Stimulated activated CD8-positive, alpha-beta memory T cell treated with anti-CD3 and anti-CD28 coated beads, Interleukin-12 subunit alpha, Interleukin-12 subunit beta, amount 100 ng/mL, for 1 hour (primary cell): ENCODE measurements around the gene HDAC5.
A peak's percentile ranks its signal among the peaks of the same experiment; 100 is the strongest.
"Not testable (repeated sequence)": the region's sequence is repeated elsewhere in the genome, so short reads cannot be mapped to it uniquely, and the experiment has no call there.

Experiments used
- DNase-seq: peaks from one replicate; pipeline ENCODE4 v3.0.0-alpha.2; 2020; ENCODE audit warnings: low read depth

HDAC5 gene

GRCh38 chr17:44132275-44132821 is 8.9 kb upstream of the HDAC5 start:
- DNase-seq: no peak

- not testable (repeated sequence) for DNase-seq
Measured at GRCh38 chr17:44131372-44131771, 7.9 kb upstream of the HDAC5 start.

GRCh38 chr17:44130693-44131349 is 7.4 kb upstream of the HDAC5 start:
- DNase-seq: no peak

- no peak for DNase-seq
Measured at GRCh38 chr17:44128383-44128782, 4.9 kb upstream of the HDAC5 start.

GRCh38 chr17:44124118-44124438 is 637 bp upstream of the HDAC5 start:
- DNase-seq: no peak

- DNase-seq: peak; percentile 23
Measured at GRCh38 chr17:44122816-44123355, 555 bp downstream of the HDAC5 start.

- no peak for DNase-seq
Measured at GRCh38 chr17:44121997-44122815, 1.2 kb downstream of the HDAC5 start.

GRCh38 chr17:44120851-44121605 is 2.4 kb downstream of the HDAC5 start:
- no peak for DNase-seq

GRCh38 chr17:44120281-44120680 is 3.2 kb downstream of the HDAC5 start:
- DNase-seq: not testable (repeated sequence)

GRCh38 chr17:44119798-44120197 is 3.6 kb downstream of the HDAC5 start:
- DNase-seq: no peak

GRCh38 chr17:44119062-44119461 is 4.4 kb downstream of the HDAC5 start:
- no peak for DNase-seq

- DNase-seq: no peak
Measured at GRCh38 chr17:44118427-44119050, 4.9 kb downstream of the HDAC5 start.

GRCh38 chr17:44117351-44117750 is 6.1 kb downstream of the HDAC5 start:
- DNase-seq: no peak

- DNase-seq: no peak
Measured at GRCh38 chr17:44115585-44116415, 7.6 kb downstream of the HDAC5 start.

GRCh38 chr17:44113868-44114840 is 9.3 kb downstream of the HDAC5 start:
- no peak for DNase-seq

- DNase-seq: no peak
Measured at GRCh38 chr17:44113382-44113781, 10.1 kb downstream of the HDAC5 start.

GRCh38 chr17:44112284-44113280 is 10.9 kb downstream of the HDAC5 start:
- DNase-seq: no peak

- no peak for DNase-seq
Measured at GRCh38 chr17:44111777-44112176, 11.7 kb downstream of the HDAC5 start.
